OCI-LY3 (cell line): ENCODE results near the gene SLC37A2.

Experiments used
- H2AFZ ChIP-seq: fragments of 200-600, 300-600 bp; shearing (Covaris generic); 2 replicates; pipeline ENCODE4 v1.6.0; 2014; ENCODE audit warnings: antibody characterized with exemption, low read depth, low read length
- H3K27ac ChIP-seq: fragments of 200-600, 300-600 bp; sonication (generic); 2 replicates; pipeline ENCODE4 v1.5.1; 2014; ENCODE audit warnings: mild to moderate bottlenecking, low read length, moderate library complexity, mixed read lengths
- H3K27me3 ChIP-seq: fragments of 200-600, 300-600 bp; sonication (generic); 2 replicates; pipeline ENCODE4 v1.6.1; 2014; ENCODE audit warnings: low read depth, low read length, mixed read lengths
- H3K36me3 ChIP-seq: fragments of 200-600, 300-600 bp; sonication (generic); replicated peaks from 2 replicates; pipeline ENCODE3; 2014; ENCODE audit warnings: low read depth, low read length, mixed read lengths
- H3K4me1 ChIP-seq: fragments of 300-600, 200-600 bp; sonication (generic); 2 replicates; pipeline ENCODE4 v1.6.1; 2014; ENCODE audit warnings: low read length, mixed read lengths
- H3K4me2 ChIP-seq: fragments of 200-600, 300-600 bp; sonication (generic); 2 replicates; pipeline ENCODE4 v1.6.1; 2014; ENCODE audit warnings: low read length, mixed read lengths
- H3K4me3 ChIP-seq: fragments of 300-600, 200-600 bp; sonication (generic); 2 replicates; pipeline ENCODE4 v1.5.1; 2014; ENCODE audit warnings: antibody characterized with exemption, mild to moderate bottlenecking, low read length, moderate library complexity
- H3K79me2 ChIP-seq: fragments of 300-600, 200-600 bp; shearing (Covaris generic); 2 replicates; pipeline ENCODE4 v1.6.1; 2014; ENCODE audit warnings: mild to moderate bottlenecking, low read length, mixed read lengths
- H3K9ac ChIP-seq: fragments of 300-600, 200-600 bp; shearing (Covaris generic); 2 replicates; pipeline ENCODE4 v1.6.0; 2014; ENCODE audit warnings: mild to moderate bottlenecking, low read length, moderate library complexity
- H3K9me3 ChIP-seq: fragments of 200-600, 300-600 bp; shearing (Covaris generic); 2 replicates; pipeline ENCODE4 v1.6.1; 2014; ENCODE audit warnings: low read length, mixed read lengths; ENCODE audit not compliant: insufficient read depth
- H4K20me1 ChIP-seq: fragments of 200-600, 300-600 bp; sonication (generic); 2 replicates; pipeline ENCODE4 v1.6.1; 2016; ENCODE audit warnings: low read length, mixed read lengths; ENCODE audit not compliant: insufficient read depth
- CTCF ChIP-seq: fragments of 200-600, 300-600 bp; sonication (generic); IDR thresholded peaks from 2 replicates; pipeline ENCODE4 v1.5.1; 2014; ENCODE audit warnings: antibody characterized with exemption, low read length, low read depth
- EZH2phosphoT487 ChIP-seq: fragments of 200-600 bp; shearing (Covaris generic); IDR thresholded peaks from 2 replicates; pipeline ENCODE4 v1.6.1; 2018; ENCODE audit warnings: antibody characterized with exemption, mixed run types, low read depth

The SLC37A2 gene

DNA sequence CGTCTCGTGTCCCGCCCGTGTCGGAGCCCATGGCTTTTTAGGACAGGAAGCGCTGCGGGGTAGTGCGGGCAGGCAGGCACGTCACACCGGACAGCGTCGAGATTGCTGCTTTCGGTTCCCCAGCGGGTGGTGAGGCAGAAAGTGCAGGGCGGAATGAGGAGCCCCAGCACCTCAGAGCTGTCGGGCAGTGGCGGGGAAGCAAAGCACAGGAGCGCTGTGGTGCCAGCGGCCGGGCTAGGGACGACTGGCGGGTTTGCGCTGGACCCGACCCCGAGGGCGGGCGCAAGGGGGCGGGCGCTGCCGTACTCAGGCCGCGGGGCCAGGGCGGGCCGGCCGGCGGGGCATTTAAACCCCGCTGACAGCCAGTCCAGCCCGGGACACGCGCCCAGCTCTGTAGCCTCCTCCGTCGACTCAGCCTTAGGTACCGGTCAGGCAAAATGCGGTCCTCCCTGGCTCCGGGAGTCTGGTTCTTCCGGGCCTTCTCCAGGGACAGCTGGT lies at the start of gene SLC37A2:
Gene SLC37A2, plus strand, starts transcription at position 375 of the 498 bp plus-strand sequence. Its CDS starts 63 bp downstream, at position 438.
- Histone ChIP-seq H3K4me3 (peak within 1 kb of the TSS; percentile 85), H3K9me3 (no peaks in the 10 kb centered on the region), H3K36me3 (peaks cover 3% of the 10 kb centered on the region), H3K4me2 (peak within 1 kb of the TSS; percentile 80), H2AFZ (peak within 1 kb of the TSS; percentile 42), H4K20me1 (no peaks in the 10 kb centered on the region), H3K27ac (peak within 1 kb of the TSS; percentile 43), H3K79me2 (peaks cover 12% of the 10 kb centered on the region), H3K9ac (peak within 1 kb of the TSS; percentile 90), H3K27me3 (peaks cover 3% of the 10 kb centered on the region; the same call in 1 of the 2 replicates), H3K4me1 (peaks cover 11% of the 10 kb centered on the region)
- TF ChIP-seq CTCF (no peak), EZH2phosphoT487 (no peak)

DNA sequence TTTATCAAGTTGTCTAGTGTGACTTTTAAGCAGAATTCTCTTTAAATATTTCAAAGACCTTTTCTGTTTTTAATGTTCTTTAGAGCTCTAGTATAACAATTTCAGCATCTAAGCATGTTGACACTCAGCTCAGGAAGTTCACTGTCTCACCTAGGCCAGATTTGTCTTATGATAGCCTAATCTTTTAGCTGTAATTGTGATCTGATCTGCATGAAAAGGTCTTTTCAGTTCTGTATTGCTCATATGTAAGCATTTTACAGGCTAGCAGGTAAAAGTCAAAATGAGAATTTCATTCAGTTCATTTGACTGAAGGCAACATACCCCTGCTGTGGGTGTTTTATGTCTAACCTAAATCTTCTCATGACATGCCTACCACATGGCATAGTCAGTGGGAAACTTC lies 46.7 kb upstream of the SLC37A2 start:
- Histone ChIP-seq H2AFZ (no peak overlapping the region), H3K79me2 (no peaks in the 10 kb centered on the region), H3K36me3 (no peaks in the 10 kb centered on the region), H4K20me1 (no peaks in the 10 kb centered on the region), H3K4me2 (no peak overlapping the region), H3K4me1 (no peaks in the 10 kb centered on the region), H3K4me3 (no peak overlapping the region), H3K9me3 (no peaks in the 10 kb centered on the region), H3K27ac (no peak overlapping the region), H3K27me3 (no peaks in the 10 kb centered on the region), H3K9ac (no peak overlapping the region)
- TF ChIP-seq EZH2phosphoT487: no peak
- no peak for TF ChIP-seq CTCF

DNA sequence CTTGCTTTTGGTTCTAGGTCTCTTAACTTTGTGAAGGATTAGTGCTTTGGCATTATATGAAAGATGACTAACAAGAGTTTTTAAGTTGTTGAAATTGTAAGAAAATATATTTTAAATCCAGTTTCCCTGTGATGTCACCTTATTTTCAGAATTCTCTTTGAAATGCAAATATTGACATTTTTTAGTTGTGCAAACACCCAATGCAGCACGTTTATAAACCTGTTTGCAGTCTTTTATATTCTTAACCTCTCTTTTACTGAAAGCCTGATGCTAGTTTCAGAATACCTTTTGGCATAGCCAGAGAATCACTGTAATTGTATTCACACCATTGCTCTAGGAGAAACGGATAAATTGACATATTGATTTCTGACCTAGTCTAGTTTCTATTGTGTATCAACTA lies 42.8 kb upstream of the SLC37A2 start:
- no peak overlapping the region for H3K4me2 ChIP-seq
- no peaks in the 10 kb centered on the region for H3K27me3 ChIP-seq
- H2AFZ ChIP-seq: no peak overlapping the region
- H3K79me2 ChIP-seq: no peaks in the 10 kb centered on the region
- no peak overlapping the region for H3K27ac ChIP-seq
- H3K4me1 ChIP-seq: no peaks in the 10 kb centered on the region
- no peaks in the 10 kb centered on the region for H3K36me3 ChIP-seq
- TF ChIP-seq CTCF (no peak), EZH2phosphoT487 (no peak)
- H3K9ac ChIP-seq: no peak overlapping the region
- H3K9me3 ChIP-seq: no peaks in the 10 kb centered on the region
- H3K4me3 ChIP-seq: no peak overlapping the region
- H4K20me1 ChIP-seq: no peaks in the 10 kb centered on the region

DNA sequence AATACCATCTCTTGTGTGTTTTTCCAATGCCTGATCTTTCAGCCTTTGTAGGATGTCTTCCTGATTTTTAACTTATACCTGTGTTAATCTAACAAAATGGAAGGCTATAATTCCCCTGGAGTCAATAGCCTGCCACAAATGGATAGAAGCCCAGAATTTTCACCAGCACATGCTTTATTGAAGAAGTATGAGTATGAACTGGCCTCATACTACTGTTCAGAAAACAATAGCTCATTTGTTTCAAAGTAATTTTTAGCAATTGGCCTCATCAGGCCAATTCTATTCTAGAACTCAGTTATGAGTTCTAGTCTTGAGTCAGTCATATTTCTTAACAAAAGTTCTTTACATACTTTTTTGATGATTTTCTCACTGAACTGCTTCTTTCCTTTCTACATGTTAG lies 40.6 kb upstream of the SLC37A2 start:
- Histone ChIP-seq H3K4me3 (no peak overlapping the region), H3K9ac (no peak overlapping the region), H3K4me1 (no peaks in the 10 kb centered on the region), H3K36me3 (no peaks in the 10 kb centered on the region), H3K27ac (no peak overlapping the region), H4K20me1 (no peaks in the 10 kb centered on the region), H3K27me3 (no peaks in the 10 kb centered on the region), H3K9me3 (no peaks in the 10 kb centered on the region), H3K4me2 (no peak overlapping the region), H2AFZ (no peak overlapping the region), H3K79me2 (no peaks in the 10 kb centered on the region)
- TF ChIP-seq EZH2phosphoT487 (no peak), CTCF (no peak)
